ENCODE data around the gene L3MBTL4.

- TF ChIP-seq EP300 (IDR thresholded peaks at IDR 0.05; ENCODE audit: borderline replicate concordance in 1 of 2, low read depth in 1 of 2, low read length in 1 of 2) (no peak), FOSL2 (IDR thresholded peaks at IDR 0.05; ENCODE audit: borderline replicate concordance, low read depth) (no peak), EZH2phosphoT487 (IDR thresholded peaks at IDR 0.05; ENCODE audit: borderline replicate concordance, low read depth) (no peak), CTCF (IDR thresholded peaks at IDR 0.05) (no peak), YY1 (IDR thresholded peaks at IDR 0.05; ENCODE audit: low read depth) (no peak), RXRA (IDR thresholded peaks at IDR 0.05; ENCODE audit: borderline replicate concordance, low read depth) (no peak), NRF1 (IDR thresholded peaks at IDR 0.05; ENCODE audit: low read depth, low read length) (no peak)
Measured at GRCh38 chr18:6161549-6161948, 253.2 kb downstream of the L3MBTL4 start.

Data from SK-N-SH (cell line).